Kidney epithelial cell (primary cell): Measurements from ENCODE around the gene PRRX1. TPM values are rescaled to one million over a fixed set of nuclear protein-coding genes. Genes with fewer than 3 reads are reported as not detected.
A peak's percentile ranks its signal among the peaks of the same experiment; 100 is the strongest.

Experiments used
- DNase-seq: peaks from one replicate; pipeline ENCODE4 v3.0.0-alpha.2; 2010; ENCODE audit warnings: low read depth
- H3K27me3 ChIP-seq: 2 replicates; pipeline ENCODE4 v1.6.0; 2011; ENCODE audit warnings: low read length; ENCODE audit not compliant: control insufficient read depth, insufficient read depth
- H3K36me3 ChIP-seq: 2 replicates; pipeline ENCODE4 v1.5.1; 2011; ENCODE audit warnings: low read length; ENCODE audit not compliant: control insufficient read depth, insufficient read depth
- H3K4me3 ChIP-seq: 2 replicates; pipeline ENCODE4 v1.5.1; 2011; ENCODE audit warnings: low read depth, mild to moderate bottlenecking, control low read depth, low read length
- CTCF ChIP-seq: IDR thresholded peaks from 2 replicates; pipeline ENCODE4 v1.5.1; 2011; ENCODE audit warnings: mild to moderate bottlenecking, moderate library complexity, low read length, control low read depth, inconsistent platforms; ENCODE audit not compliant: insufficient read depth, poor library complexity, severe bottlenecking
- total RNA-seq: library from RNA; depleted of rRNA; stranded (reverse); fragments of >200 nt; gene quantifications from 2 replicates; pipeline ENCODE4 v1.2.3, GENCODE V29; 2015

The PRRX1 gene
- total RNA-seq, 1 donor from 2014 or later: 2.9 TPM

DNA sequence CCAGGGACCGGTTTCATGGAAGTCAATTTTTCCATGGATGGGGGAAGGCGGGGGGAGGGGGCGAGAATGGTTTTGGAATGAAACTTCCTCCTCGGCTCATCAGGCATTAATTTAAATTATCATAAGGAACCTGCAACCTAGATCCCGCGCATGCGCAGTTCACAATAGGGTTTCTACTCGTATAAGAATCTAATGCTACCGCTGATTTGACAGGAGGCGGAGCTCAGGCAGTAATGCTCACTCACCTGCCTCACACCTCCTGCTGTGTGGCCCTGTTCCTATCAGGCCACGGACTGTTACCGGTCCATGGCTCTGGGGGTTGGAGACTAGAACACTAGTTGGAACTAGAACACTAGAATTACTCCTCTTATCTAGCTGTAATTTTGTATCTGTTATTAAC lies 38.0 kb downstream of the PRRX1 start:
- H3K27me3 ChIP-seq: no peaks in the 10 kb centered on the region
- H3K4me3 ChIP-seq: no peak overlapping the region
- no peaks in the 10 kb centered on the region for H3K36me3 ChIP-seq
- TF ChIP-seq CTCF: no peak
- no peak for DNase-seq

DNA sequence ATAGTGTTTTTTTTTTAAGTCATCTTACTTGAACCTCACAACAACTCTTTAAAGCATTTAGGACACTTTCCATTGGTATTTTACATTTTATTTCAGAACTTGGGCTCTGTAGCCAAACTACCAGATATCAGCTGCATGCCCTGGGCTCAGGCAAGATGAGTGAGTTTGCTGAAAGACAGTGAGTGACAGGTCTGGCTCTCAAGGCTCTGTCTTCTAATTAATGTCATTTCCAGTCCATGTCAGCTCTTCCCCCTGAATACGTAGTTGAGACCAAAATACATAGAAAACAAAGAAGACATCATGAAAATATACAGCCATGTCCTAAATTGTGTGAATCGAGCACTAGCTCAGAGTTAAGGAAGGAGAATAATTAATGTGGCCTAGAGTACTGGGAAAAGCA lies 39.7 kb downstream of the PRRX1 start:
- TF ChIP-seq CTCF: no peak
- no peak for DNase-seq
- no peak overlapping the region for H3K4me3 ChIP-seq
- no peaks in the 10 kb centered on the region for H3K36me3 ChIP-seq
- no peaks in the 10 kb centered on the region for H3K27me3 ChIP-seq

- DNase-seq: no peak
- Histone ChIP-seq H3K27me3 (no peaks in the 10 kb centered on the region), H3K4me3 (no peak overlapping the region), H3K36me3 (no peaks in the 10 kb centered on the region)
- no peak for TF ChIP-seq CTCF
Measured at GRCh38 chr1:170704256-170704655, 40.3 kb downstream of the PRRX1 start.

DNA sequence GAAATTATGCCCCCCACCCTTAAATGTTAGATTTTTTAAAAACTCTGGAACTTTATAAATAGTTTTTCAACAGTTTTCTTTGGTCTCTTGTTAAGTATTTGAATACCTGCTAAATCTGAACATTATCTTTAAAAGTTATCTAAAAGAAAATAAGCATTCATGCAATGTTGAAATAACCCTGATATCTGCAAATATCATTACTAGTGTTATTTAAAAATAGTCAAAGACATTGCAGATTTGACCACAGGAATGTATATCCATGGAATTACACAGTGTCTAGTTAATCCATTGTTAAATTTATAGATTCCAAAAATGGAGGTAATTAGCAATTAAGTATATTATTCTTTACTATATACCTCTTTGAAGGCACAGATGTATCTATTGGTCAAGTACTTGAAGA lies 42.0 kb downstream of the PRRX1 start:
- Histone ChIP-seq H3K4me3 (no peak overlapping the region), H3K36me3 (no peaks in the 10 kb centered on the region), H3K27me3 (no peaks in the 10 kb centered on the region)
- no peak for TF ChIP-seq CTCF
- DNase-seq: no peak

GRCh38 chr1:170707117-170707516 lies 43.2 kb downstream of the PRRX1 start:
- no peaks in the 10 kb centered on the region for H3K36me3 ChIP-seq
- no peak overlapping the region for H3K4me3 ChIP-seq
- no peaks in the 10 kb centered on the region for H3K27me3 ChIP-seq
- DNase-seq: no peak
- no peak for TF ChIP-seq CTCF

GRCh38 chr1:170707959-170708655 lies 44.2 kb downstream of the PRRX1 start:
- no peak for TF ChIP-seq CTCF
- Histone ChIP-seq H3K27me3 (no peaks in the 10 kb centered on the region), H3K36me3 (no peaks in the 10 kb centered on the region), H3K4me3 (no peak overlapping the region)
- DNase-seq: peak; percentile 91
